Activated naive CD4-positive, alpha-beta T cell treated with anti-CD3 and anti-CD28 coated beads, Interleukin-2, amount 50 U/mL, for 72 hours (primary cell): ENCODE results near the gene FGD2. TPM values are rescaled to one million over a fixed set of nuclear protein-coding genes. Genes with fewer than 3 reads are reported as not detected.

Experiments
- ATAC-seq, 2 donors: fragments of 150-1000 bp; cut with Tn5 transposase; 2 replicates each; pipeline ENCODE4 v1.10.0; 2021; ENCODE audit warnings: mild to moderate bottlenecking in 2 of 2, moderate library complexity in 2 of 2
- DNase-seq, 2 donors: peaks; one replicate each; pipeline ENCODE4 v3.0.0; 2021 to 2022; ENCODE audit warnings: low spot score in 2 of 2
- H3K27ac Mint-ChIP-seq, 2 donors: one replicate each; pipeline ENCODE4 v1.8.0; 2022; ENCODE audit warnings: mild to moderate bottlenecking in 2 of 2, mixed read lengths in 2 of 2
- H3K36me3 Mint-ChIP-seq, 2 donors: one replicate each; pipeline ENCODE4 v1.8.0; 2022; ENCODE audit warnings: mixed read lengths in 2 of 2
- H3K9me3 Mint-ChIP-seq, 2 donors: one replicate each; pipeline ENCODE4 v1.8.0; 2022; ENCODE audit warnings: mixed read lengths in 2 of 2
- total RNA-seq, 2 donors: library from RNA; stranded (reverse); gene quantifications; one replicate each; pipeline ENCODE4 v1.2.3, GENCODE V29; 2022

FGD2 gene, protein sequence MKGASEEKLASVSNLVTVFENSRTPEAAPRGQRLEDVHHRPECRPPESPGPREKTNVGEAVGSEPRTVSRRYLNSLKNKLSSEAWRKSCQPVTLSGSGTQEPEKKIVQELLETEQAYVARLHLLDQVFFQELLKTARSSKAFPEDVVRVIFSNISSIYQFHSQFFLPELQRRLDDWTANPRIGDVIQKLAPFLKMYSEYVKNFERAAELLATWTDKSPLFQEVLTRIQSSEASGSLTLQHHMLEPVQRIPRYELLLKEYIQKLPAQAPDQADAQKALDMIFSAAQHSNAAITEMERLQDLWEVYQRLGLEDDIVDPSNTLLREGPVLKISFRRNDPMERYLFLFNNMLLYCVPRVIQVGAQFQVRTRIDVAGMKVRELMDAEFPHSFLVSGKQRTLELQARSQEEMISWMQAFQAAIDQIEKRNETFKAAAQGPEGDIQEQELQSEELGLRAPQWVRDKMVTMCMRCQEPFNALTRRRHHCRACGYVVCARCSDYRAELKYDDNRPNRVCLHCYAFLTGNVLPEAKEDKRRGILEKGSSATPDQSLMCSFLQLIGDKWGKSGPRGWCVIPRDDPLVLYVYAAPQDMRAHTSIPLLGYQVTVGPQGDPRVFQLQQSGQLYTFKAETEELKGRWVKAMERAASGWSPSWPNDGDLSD
- 1 to 10 TPM; 1.3 to 2.4 TPM for total RNA-seq

- no peaks in the 10 kb centered on the region for H3K9me3 Mint-ChIP-seq
- DNase-seq = no peak
- H3K36me3 Mint-ChIP-seq = no peaks in the 10 kb centered on the region
- no peak for ATAC-seq
- peak within 1 kb of the TSS; percentile 33 to 36 for H3K27ac Mint-ChIP-seq
Measured at GRCh38 chr6:37005061-37005810, at the start of gene FGD2. TSS of gene FGD2 (plus strand) at chr6:37005655. CDS start at chr6:37005818, 163 bp downstream.

- Mint-ChIP-seq H3K36me3 (no peaks in the 10 kb centered on the region), H3K27ac (peak overlapping the region; percentile 8 to 27), H3K9me3 (no peaks in the 10 kb centered on the region)
- DNase-seq (no peak), ATAC-seq (peak; percentile 26 to 35)
Measured at GRCh38 chr6:36955671-36956445, 49.6 kb upstream of the FGD2 start.

GRCh38 chr6:36956446-36956820 lies 49.0 kb upstream of the FGD2 start:
- Mint-ChIP-seq H3K36me3 (no peaks in the 10 kb centered on the region), H3K27ac (no peak overlapping the region), H3K9me3 (no peaks in the 10 kb centered on the region)
- ATAC-seq (no peak), DNase-seq (no peak)

GRCh38 chr6:36957773-36958271 lies 47.6 kb upstream of the FGD2 start:
- no peaks in the 10 kb centered on the region for H3K36me3 Mint-ChIP-seq
- ATAC-seq (no peak), DNase-seq (no peak)
- H3K27ac Mint-ChIP-seq = no peak overlapping the region
- no peaks in the 10 kb centered on the region for H3K9me3 Mint-ChIP-seq

- Mint-ChIP-seq H3K9me3 (no peaks in the 10 kb centered on the region), H3K36me3 (no peaks in the 10 kb centered on the region), H3K27ac (no peak overlapping the region)
- DNase-seq (no peak), ATAC-seq (no peak)
Measured at GRCh38 chr6:36958775-36959554, 46.5 kb upstream of the FGD2 start.

GRCh38 chr6:36959555-36960250 lies 45.8 kb upstream of the FGD2 start:
- no peaks in the 10 kb centered on the region for H3K36me3 Mint-ChIP-seq
- H3K27ac Mint-ChIP-seq = no peak overlapping the region
- no peak for ATAC-seq
- H3K9me3 Mint-ChIP-seq = no peaks in the 10 kb centered on the region
- DNase-seq = no peak

GRCh38 chr6:36961441-36962435 lies 43.7 kb upstream of the FGD2 start:
- ATAC-seq (no peak), DNase-seq (no peak)
- Mint-ChIP-seq H3K27ac (peak overlapping the region in 1 of 2 donors; percentile 72), H3K36me3 (no peaks in the 10 kb centered on the region), H3K9me3 (no peaks in the 10 kb centered on the region)

GRCh38 chr6:36962874-36963273 lies 42.6 kb upstream of the FGD2 start:
- DNase-seq (peak in 1 of 2 donors; percentile 79), ATAC-seq (peak; percentile 55 to 81)
- Mint-ChIP-seq H3K27ac (peak overlapping the region; percentile 47 to 96), H3K9me3 (no peaks in the 10 kb centered on the region), H3K36me3 (peaks cover 0 to 1% of the 10 kb centered on the region in 2 donors)

GRCh38 chr6:36963451-36964290 lies 41.8 kb upstream of the FGD2 start:
- Mint-ChIP-seq H3K27ac (peak overlapping the region; percentile 47 to 82), H3K9me3 (no peaks in the 10 kb centered on the region), H3K36me3 (peaks cover 0 to 9% of the 10 kb centered on the region in 2 donors)
- ATAC-seq (peak; percentile 15 to 33), DNase-seq (no peak)

GRCh38 chr6:36964349-36964748 lies 41.1 kb upstream of the FGD2 start:
- no peak for DNase-seq
- no peak for ATAC-seq
- Mint-ChIP-seq H3K36me3 (peaks cover 0 to 12% of the 10 kb centered on the region in 2 donors), H3K9me3 (no peaks in the 10 kb centered on the region), H3K27ac (peak overlapping the region; percentile 47 to 79)

- ATAC-seq (peak in 1 of 2 donors; percentile 7), DNase-seq (no peak)
- H3K36me3 Mint-ChIP-seq = peaks cover 0 to 12% of the 10 kb centered on the region in 2 donors
- H3K27ac Mint-ChIP-seq = peak overlapping the region; percentile 47 to 79
- no peaks in the 10 kb centered on the region for H3K9me3 Mint-ChIP-seq
Measured at GRCh38 chr6:36964908-36965307, 40.5 kb upstream of the FGD2 start.

- H3K27ac Mint-ChIP-seq = peak overlapping the region in 1 of 2 donors; percentile 72
- DNase-seq (no peak), ATAC-seq (peak in 1 of 2 donors; percentile 28)
- peaks cover 12 to 13% of the 10 kb centered on the region in 2 donors for H3K36me3 Mint-ChIP-seq
- no peaks in the 10 kb centered on the region for H3K9me3 Mint-ChIP-seq
Measured at GRCh38 chr6:36967301-36967700, 38.2 kb upstream of the FGD2 start.

DNA sequence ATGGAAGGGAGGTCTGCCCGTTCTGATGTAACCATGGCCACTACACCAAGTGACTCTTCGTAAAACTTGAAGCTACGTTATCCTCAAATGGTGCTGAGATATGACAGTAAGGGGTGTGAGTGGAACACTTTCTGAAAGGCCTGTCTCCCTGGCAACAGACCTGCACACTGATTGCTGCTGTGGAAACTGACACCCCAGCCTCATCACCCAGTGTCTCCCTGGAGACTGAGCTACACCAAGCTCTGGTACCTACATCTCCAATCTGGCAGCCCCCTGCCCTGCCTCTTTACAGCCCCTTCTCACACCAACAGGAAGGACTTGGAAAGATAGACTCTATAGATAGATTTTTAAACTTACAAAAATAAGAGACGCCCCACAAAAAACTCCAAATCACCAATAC lies 37.7 kb upstream of the FGD2 start:
- Mint-ChIP-seq H3K36me3 (peaks cover 12 to 16% of the 10 kb centered on the region in 2 donors), H3K9me3 (no peaks in the 10 kb centered on the region), H3K27ac (peak overlapping the region; percentile 15 to 93)
- ATAC-seq (peak in 1 of 2 donors; percentile 6), DNase-seq (no peak)
